Measurements from ENCODE around the gene ZNF141. TPM values are rescaled to one million over a fixed set of nuclear protein-coding genes. Genes with fewer than 3 reads are reported as not detected.
"Not testable (repeated sequence)": the region's sequence is repeated elsewhere in the genome, so short reads cannot be mapped to it uniquely, and the experiment has no call there.

Gene ZNF141
- total RNA-seq (19.6 and 29.7 TPM in 2 replicates), polyA plus RNA-seq (10.9 and 14.2 TPM in 2 replicates)

DNA sequence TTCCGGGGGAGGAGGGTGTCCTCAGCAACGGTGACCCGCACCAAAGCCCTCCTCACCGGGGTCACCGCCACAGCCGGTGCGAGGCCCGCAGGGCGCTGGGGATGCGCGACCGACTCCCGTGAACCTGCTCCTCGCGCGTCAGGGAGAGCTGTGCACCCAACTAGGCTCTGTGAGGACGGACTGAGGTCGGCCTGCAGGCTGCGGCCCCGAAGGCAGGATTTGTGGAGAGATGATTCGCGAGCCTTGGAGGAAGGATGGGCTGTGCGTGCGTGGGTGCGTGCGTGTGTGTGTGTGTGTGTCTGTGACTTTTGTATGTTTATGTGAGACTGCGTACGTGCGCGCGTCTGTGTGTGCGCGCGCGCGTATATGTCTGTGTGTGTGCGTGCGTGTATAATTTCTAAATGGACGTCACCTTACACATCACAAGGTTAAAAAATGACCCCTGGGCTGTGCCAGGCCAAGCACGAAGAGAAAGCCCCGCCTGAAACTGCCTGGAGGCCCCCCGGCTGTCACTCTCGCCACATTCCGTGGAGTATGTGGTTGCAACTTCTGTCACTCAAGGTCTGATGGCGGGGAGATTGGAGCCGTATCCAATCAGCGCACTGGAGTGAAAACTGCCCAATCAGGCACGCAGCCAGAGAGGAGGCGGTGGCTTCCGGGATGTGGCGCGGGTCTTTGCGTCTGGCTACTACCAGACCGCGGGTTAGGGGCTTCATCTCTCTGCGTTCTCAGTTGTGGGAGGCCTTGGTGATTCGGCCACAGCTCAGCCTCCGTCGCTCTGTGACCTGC, at the start of gene ZNF141:
ZNF141 (plus strand) TSS at position 672 of the 789 bp plus-strand sequence. CDS start 170 bp downstream, outside the sequence.
- TF ChIP-seq, protein P1, sequence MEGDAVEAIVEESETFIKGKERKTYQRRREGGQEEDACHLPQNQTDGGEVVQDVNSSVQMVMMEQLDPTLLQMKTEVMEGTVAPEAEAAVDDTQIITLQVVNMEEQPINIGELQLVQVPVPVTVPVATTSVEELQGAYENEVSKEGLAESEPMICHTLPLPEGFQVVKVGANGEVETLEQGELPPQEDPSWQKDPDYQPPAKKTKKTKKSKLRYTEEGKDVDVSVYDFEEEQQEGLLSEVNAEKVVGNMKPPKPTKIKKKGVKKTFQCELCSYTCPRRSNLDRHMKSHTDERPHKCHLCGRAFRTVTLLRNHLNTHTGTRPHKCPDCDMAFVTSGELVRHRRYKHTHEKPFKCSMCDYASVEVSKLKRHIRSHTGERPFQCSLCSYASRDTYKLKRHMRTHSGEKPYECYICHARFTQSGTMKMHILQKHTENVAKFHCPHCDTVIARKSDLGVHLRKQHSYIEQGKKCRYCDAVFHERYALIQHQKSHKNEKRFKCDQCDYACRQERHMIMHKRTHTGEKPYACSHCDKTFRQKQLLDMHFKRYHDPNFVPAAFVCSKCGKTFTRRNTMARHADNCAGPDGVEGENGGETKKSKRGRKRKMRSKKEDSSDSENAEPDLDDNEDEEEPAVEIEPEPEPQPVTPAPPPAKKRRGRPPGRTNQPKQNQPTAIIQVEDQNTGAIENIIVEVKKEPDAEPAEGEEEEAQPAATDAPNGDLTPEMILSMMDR (IDR thresholded peaks at IDR 0.05; ENCODE audit: low read depth, low read length): no peak
- peak within 1 kb of the TSS; percentile 87 for H3K4me3 ChIP-seq
- H3K27ac ChIP-seq: peak within 1 kb of the TSS; percentile 87
- H3K4me1 ChIP-seq (ENCODE audit: low read depth): peaks cover 5% of the 10 kb centered on the region
- peak; percentile 98 to 99 for DNase-seq (ENCODE audit: low read depth in 1 of 2, low spot score in 1 of 2)
- H3K9me3 ChIP-seq (ENCODE audit: low read depth): no peaks in the 10 kb centered on the region
- no peaks in the 10 kb centered on the region for H3K27me3 ChIP-seq
- no peaks in the 10 kb centered on the region for H3K36me3 ChIP-seq

DNA sequence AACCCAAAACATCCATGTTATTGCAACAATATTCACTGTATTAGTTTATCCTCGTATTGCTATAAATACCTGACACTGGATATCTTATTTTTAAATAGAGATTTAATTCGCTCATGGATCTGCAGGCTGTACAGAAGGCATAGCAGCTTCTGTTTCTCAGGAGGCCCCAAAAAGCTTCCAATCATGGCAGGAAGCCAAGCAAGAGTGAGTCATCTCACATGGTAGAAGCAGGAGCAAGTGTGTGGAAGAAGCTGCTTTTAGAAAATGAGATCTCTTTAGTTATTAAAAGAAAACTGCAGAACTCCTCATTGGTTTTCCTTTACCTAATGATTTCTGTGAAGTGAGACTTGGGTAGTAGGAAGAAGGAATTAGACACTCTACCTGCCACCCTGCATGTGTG, 48.7 kb upstream of the ZNF141 start:
- Histone ChIP-seq H3K27me3 (no peaks in the 10 kb centered on the region), H3K27ac (no peak overlapping the region), H3K36me3 (no peaks in the 10 kb centered on the region), H3K4me1 (ENCODE audit: low read depth) (no peaks in the 10 kb centered on the region), H3K9me3 (ENCODE audit: low read depth) (no peaks in the 10 kb centered on the region), H3K4me3 (no peak overlapping the region)
- TF ChIP-seq, protein P1 (IDR thresholded peaks at IDR 0.05; ENCODE audit: low read depth, low read length): no peak
- peak in 1 of 2 donors; percentile 30 for DNase-seq (ENCODE audit: low read depth in 1 of 2, low spot score in 1 of 2)

DNA sequence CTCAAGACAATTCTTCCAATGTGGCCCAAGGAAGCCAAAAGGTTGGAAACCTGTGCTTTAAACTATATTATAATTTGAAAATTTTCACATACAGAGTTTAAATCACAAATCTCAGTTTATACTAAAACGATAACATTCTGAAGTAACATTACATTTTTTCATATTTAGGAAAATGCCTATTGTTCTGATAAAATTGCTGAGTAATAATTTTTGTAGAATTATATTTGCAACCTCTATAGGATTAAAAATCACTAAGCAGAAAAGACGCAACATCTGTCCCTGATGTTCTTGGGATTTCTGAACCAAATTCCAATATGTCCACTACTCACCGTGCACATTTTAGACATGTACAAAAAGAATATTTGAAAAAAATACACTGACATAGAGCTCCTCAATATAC, 42.9 kb upstream of the ZNF141 start:
- TF ChIP-seq, protein P1 (IDR thresholded peaks at IDR 0.05; ENCODE audit: low read depth, low read length): no peak
- Histone ChIP-seq H3K27ac (no peak overlapping the region), H3K27me3 (no peaks in the 10 kb centered on the region), H3K4me3 (no peak overlapping the region), H3K9me3 (ENCODE audit: low read depth) (no peaks in the 10 kb centered on the region), H3K4me1 (ENCODE audit: low read depth) (no peaks in the 10 kb centered on the region), H3K36me3 (no peaks in the 10 kb centered on the region)
- no peak for DNase-seq (ENCODE audit: low read depth in 1 of 2, low spot score in 1 of 2)

DNA sequence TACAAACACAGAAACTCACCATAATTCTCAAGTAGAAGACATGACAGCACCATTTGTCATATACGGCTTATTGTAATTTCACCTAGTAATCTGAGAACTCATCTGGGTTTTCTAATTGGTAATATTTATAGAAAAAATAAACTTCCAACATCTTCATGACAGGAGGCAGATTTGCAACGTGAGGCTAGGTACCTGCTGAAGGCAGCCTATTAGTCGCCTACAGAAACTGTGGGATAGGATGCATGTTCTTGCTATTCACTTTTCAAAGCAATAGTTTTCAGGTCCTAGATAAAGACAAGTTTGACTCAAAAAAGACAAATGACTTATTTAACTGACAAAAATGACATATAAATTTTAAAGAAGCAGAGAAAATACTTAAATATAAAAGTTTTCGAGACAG, 35.2 kb upstream of the ZNF141 start:
- Histone ChIP-seq H3K4me3 (no peak overlapping the region), H3K9me3 (ENCODE audit: low read depth) (no peaks in the 10 kb centered on the region)

GRCh38 chr4:304516-304915, 33.1 kb upstream of the ZNF141 start:
- H3K27ac ChIP-seq; DNase-seq (ENCODE audit: low read depth in 1 of 2, low spot score in 1 of 2); H3K4me1 ChIP-seq (ENCODE audit: low read depth); H3K27me3 ChIP-seq; H3K9me3 ChIP-seq (ENCODE audit: low read depth); H3K36me3 ChIP-seq: not testable (repeated sequence)
- peak overlapping the region; percentile 42 for H3K4me3 ChIP-seq

More for the DNA sequence above, 35.2 kb upstream of the ZNF141 start:
- H3K4me1 ChIP-seq (ENCODE audit: low read depth): no peaks in the 10 kb centered on the region
- no peaks in the 10 kb centered on the region for H3K27me3 ChIP-seq
- TF ChIP-seq, protein P1 (IDR thresholded peaks at IDR 0.05; ENCODE audit: low read depth, low read length): no peak
- DNase-seq (ENCODE audit: low read depth in 1 of 2, low spot score in 1 of 2): no peak
- H3K27ac ChIP-seq: no peak overlapping the region
- no peaks in the 10 kb centered on the region for H3K36me3 ChIP-seq

GRCh38 chr4:304969-305680, 32.5 kb upstream of the ZNF141 start, which contains the start of gene ZNF732:
ZNF732 (minus strand) TSS chr4:305474; CDS start chr4:305310, 164 bp downstream.
- DNase-seq (ENCODE audit: low read depth in 1 of 2, low spot score in 1 of 2): peak; percentile 87 to 95
- no peaks in the 10 kb centered on the region for H3K27me3 ChIP-seq
- H3K9me3 ChIP-seq (ENCODE audit: low read depth): no peaks in the 10 kb centered on the region
- H3K4me1 ChIP-seq (ENCODE audit: low read depth): no peaks in the 10 kb centered on the region
- H3K27ac ChIP-seq: no peak within 1 kb of the TSS
- TF ChIP-seq, protein P1 (IDR thresholded peaks at IDR 0.05; ENCODE audit: low read depth, low read length): no peak
- no peaks in the 10 kb centered on the region for H3K36me3 ChIP-seq
- H3K4me3 ChIP-seq: peak within 1 kb of the TSS; percentile 42

Measured in cardiac muscle cell (in vitro differentiated cells and primary cell).